ENCODE measurements around the gene CACNA1G.

DNA sequence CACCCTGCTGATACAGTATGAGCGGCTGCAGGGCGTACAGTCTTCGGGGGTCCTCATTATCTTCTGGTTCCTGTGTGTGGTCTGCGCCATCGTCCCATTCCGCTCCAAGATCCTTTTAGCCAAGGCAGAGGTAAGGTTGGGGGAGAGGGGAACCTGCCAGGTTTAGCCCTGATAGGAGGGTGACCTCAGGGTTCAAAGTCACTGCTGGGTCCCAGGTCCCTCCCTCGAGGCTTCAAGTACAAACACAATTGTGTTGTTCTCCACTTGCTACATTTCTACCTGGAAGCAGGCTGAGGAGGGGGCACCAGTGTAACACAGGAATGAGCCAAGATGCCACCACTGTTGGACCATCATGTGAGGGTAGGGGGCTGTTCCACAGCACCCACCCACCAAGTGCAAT, 96.5 kb downstream of the CACNA1G start:
- TF ChIP-seq, protein P1, sequence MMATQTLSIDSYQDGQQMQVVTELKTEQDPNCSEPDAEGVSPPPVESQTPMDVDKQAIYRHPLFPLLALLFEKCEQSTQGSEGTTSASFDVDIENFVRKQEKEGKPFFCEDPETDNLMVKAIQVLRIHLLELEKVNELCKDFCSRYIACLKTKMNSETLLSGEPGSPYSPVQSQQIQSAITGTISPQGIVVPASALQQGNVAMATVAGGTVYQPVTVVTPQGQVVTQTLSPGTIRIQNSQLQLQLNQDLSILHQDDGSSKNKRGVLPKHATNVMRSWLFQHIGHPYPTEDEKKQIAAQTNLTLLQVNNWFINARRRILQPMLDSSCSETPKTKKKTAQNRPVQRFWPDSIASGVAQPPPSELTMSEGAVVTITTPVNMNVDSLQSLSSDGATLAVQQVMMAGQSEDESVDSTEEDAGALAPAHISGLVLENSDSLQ (IDR thresholded peaks at IDR 0.05): no peak
- TF ChIP-seq TEAD4 (IDR thresholded peaks at IDR 0.05; ENCODE audit: low read length): no peak
- TF ChIP-seq TEAD4 (CRISPR knock-in tag; IDR thresholded peaks at IDR 0.05; ENCODE audit: borderline replicate concordance): no peak
- TF ChIP-seq, protein P2, sequence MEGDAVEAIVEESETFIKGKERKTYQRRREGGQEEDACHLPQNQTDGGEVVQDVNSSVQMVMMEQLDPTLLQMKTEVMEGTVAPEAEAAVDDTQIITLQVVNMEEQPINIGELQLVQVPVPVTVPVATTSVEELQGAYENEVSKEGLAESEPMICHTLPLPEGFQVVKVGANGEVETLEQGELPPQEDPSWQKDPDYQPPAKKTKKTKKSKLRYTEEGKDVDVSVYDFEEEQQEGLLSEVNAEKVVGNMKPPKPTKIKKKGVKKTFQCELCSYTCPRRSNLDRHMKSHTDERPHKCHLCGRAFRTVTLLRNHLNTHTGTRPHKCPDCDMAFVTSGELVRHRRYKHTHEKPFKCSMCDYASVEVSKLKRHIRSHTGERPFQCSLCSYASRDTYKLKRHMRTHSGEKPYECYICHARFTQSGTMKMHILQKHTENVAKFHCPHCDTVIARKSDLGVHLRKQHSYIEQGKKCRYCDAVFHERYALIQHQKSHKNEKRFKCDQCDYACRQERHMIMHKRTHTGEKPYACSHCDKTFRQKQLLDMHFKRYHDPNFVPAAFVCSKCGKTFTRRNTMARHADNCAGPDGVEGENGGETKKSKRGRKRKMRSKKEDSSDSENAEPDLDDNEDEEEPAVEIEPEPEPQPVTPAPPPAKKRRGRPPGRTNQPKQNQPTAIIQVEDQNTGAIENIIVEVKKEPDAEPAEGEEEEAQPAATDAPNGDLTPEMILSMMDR (IDR thresholded peaks at IDR 0.05 in 2 of 3, conservative IDR thresholded peaks at IDR 0.05 in 1 of 3; ENCODE audit: insufficient read depth in 2 of 3, low read depth in 1 of 3, low read length in 3 of 3): no peak
- TF ChIP-seq, protein P3, sequence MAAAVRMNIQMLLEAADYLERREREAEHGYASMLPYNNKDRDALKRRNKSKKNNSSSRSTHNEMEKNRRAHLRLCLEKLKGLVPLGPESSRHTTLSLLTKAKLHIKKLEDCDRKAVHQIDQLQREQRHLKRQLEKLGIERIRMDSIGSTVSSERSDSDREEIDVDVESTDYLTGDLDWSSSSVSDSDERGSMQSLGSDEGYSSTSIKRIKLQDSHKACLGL (CRISPR knock-in tag; IDR thresholded peaks at IDR 0.05; ENCODE audit: borderline replicate concordance, poor library complexity, severe bottlenecking): no peak
